ENCODE data around the gene COMMD9. TPM values are rescaled to one million over a fixed set of nuclear protein-coding genes. Genes with fewer than 3 reads are reported as not detected.
A peak's percentile ranks its signal among the peaks of the same experiment; 100 is the strongest.

COMMD9 gene
- total RNA-seq, 2 experiments from 2014 or later = 34.8 to 36.8 TPM

- ATAC-seq (no peak), DNase-seq (no peak)
- Mint-ChIP-seq H3K36me3 (ENCODE audit: low read depth) (no peaks in the 10 kb centered on the region), H3K27ac (no peak overlapping the region), H3K4me3 (no peak overlapping the region), H3K9me3 (no peaks in the 10 kb centered on the region), H3K27me3 (peaks cover 9% of the 10 kb centered on the region), H3K4me1 (ENCODE audit: low read depth) (no peaks in the 10 kb centered on the region)
- ChIA-PET POLR2A (no interaction called here), CTCF (interaction anchor here (0.7 to 2.8 kb wide), 5 partner anchors 33 to 659 kb away, joined by 3 to 12 read pairs (median 4); no protein-coding TSS in a partner anchor)
- intact Hi-C loops (cut with micrococcal nuclease) = loop anchor here (5.0 kb wide), 1 partner anchor 222 kb away; no protein-coding TSS in a partner anchor
- no peak for TF ChIP-seq CTCF (IDR thresholded peaks at IDR 0.05)
Measured at GRCh38 chr11:36264011-36264972, 24.9 kb downstream of the COMMD9 start.

GRCh38 chr11:36261094-36261493 is 28.1 kb downstream of the COMMD9 start:
- ChIA-PET CTCF (interaction anchor here (0.7 kb wide), 1 partner anchor 645 kb away, joined by 3 read pairs; no protein-coding TSS in a partner anchor), POLR2A (interaction anchor here (1.1 kb wide), 1 partner anchor 12 kb away, joined by 3 read pairs; no protein-coding TSS in a partner anchor)
- Mint-ChIP-seq H3K4me1 (ENCODE audit: low read depth) (no peaks in the 10 kb centered on the region), H3K36me3 (ENCODE audit: low read depth) (no peaks in the 10 kb centered on the region), H3K27ac (no peak overlapping the region), H3K4me3 (no peak overlapping the region), H3K9me3 (no peaks in the 10 kb centered on the region), H3K27me3 (peaks cover 17% of the 10 kb centered on the region)
- ATAC-seq = no peak
- intact Hi-C loops (cut with micrococcal nuclease) = loop anchor here (5.0 kb wide), 1 partner anchor 219 kb away; no protein-coding TSS in a partner anchor
- DNase-seq = no peak
- TF ChIP-seq CTCF (IDR thresholded peaks at IDR 0.05) = no peak

GRCh38 chr11:36258730-36259360 is 30.4 kb downstream of the COMMD9 start:
- peak; percentile 19 for TF ChIP-seq CTCF (IDR thresholded peaks at IDR 0.05)
- ATAC-seq (peak; percentile 66), DNase-seq (peak; percentile 41)
- intact Hi-C loops (cut with micrococcal nuclease) = no loop called here
- ChIA-PET POLR2A (no interaction called here), CTCF (interaction anchor here (0.6 to 2.5 kb wide), 15 partner anchors 10 to 1329 kb away, joined by 3 to 15 read pairs (median 3); no protein-coding TSS in a partner anchor)
- no peaks in the 10 kb centered on the region for H3K4me1 Mint-ChIP-seq (ENCODE audit: low read depth)
- H3K9me3 Mint-ChIP-seq = no peaks in the 10 kb centered on the region
- H3K4me3 Mint-ChIP-seq = no peak overlapping the region
- H3K27ac Mint-ChIP-seq = no peak overlapping the region
- peaks cover 16% of the 10 kb centered on the region for H3K27me3 Mint-ChIP-seq
- H3K36me3 Mint-ChIP-seq (ENCODE audit: low read depth) = no peaks in the 10 kb centered on the region

GRCh38 chr11:36257351-36257750 is 31.9 kb downstream of the COMMD9 start:
- intact Hi-C loops (cut with micrococcal nuclease) = no loop called here
- CTCF ChIA-PET = interaction anchor here (1.0 to 2.5 kb wide), 6 partner anchors 9 to 769 kb away, joined by 3 to 15 read pairs (median 5); no protein-coding TSS in a partner anchor
- Mint-ChIP-seq H3K4me1 (ENCODE audit: low read depth) (no peaks in the 10 kb centered on the region), H3K27me3 (peaks cover 15% of the 10 kb centered on the region), H3K4me3 (no peak overlapping the region), H3K36me3 (ENCODE audit: low read depth) (no peaks in the 10 kb centered on the region), H3K27ac (no peak overlapping the region), H3K9me3 (no peaks in the 10 kb centered on the region)
- ATAC-seq (no peak), DNase-seq (no peak)
- POLR2A ChIA-PET = interaction anchor here (1.1 kb wide), 1 partner anchor 17 kb away, joined by 3 read pairs; no protein-coding TSS in a partner anchor
- TF ChIP-seq CTCF (IDR thresholded peaks at IDR 0.05) = no peak
